Naive thymus-derived CD4-positive, alpha-beta T cell (primary cell): ENCODE results near the gene PDE9A. TPM values are rescaled to one million over a fixed set of nuclear protein-coding genes. Genes with fewer than 3 reads are reported as not detected.

Experiments used
- ATAC-seq: fragments of 150-1000 bp; cut with Tn5 transposase; 2 replicates; pipeline ENCODE4 v1.10.0; 2021; ENCODE audit warnings: mild to moderate bottlenecking, moderate library complexity
- CTCF ChIA-PET: fragments of 350-600 bp; sonication (Branson Sonifier 250); formaldehyde crosslinking; loops from one replicate; lab custom pipeline; 2021; ENCODE audit warnings: antibody characterized with exemption; lab: Charles Lee
- POLR2A ChIA-PET: fragments of 350-600 bp; sonication (Branson Sonifier 250); formaldehyde crosslinking; loops from one replicate; lab custom pipeline; 2021; ENCODE audit warnings: antibody characterized with exemption, inconsistent platforms; lab: Charles Lee
- DNase-seq, 9 donors: peaks; one replicate each; pipeline versions ENCODE4 v3.0.0 to v3.0.0-alpha.2; 2020 to 2022; ENCODE audit warnings: mixed read lengths in 1 of 9
- H3K27ac ChIP-seq: one replicate; pipeline ENCODE4 v1.7.0; 2013; ENCODE audit warnings: mild to moderate bottlenecking, low read depth, low read length, moderate library complexity
- H3K27me3 ChIP-seq, 2 donors: one replicate each; pipeline ENCODE4 v1.7.0; 2013; ENCODE audit warnings: low read length in 2 of 2, mild to moderate bottlenecking in 2 of 2, moderate library complexity in 2 of 2; ENCODE audit not compliant: control insufficient read depth in 2 of 2, insufficient read depth in 2 of 2
- H3K36me3 ChIP-seq, 3 experiments: 1 replicate in 2 of 3; 2 replicates in 1 of 3; pipeline ENCODE4 v1.7.0; 2013; ENCODE audit warnings: low read length in 3 of 3, mild to moderate bottlenecking in 3 of 3, moderate library complexity in 1 of 3; ENCODE audit not compliant: insufficient read depth in 3 of 3, control insufficient read depth in 2 of 3
- H3K4me1 ChIP-seq, 2 donors: one replicate each; pipeline ENCODE4 v1.7.0; 2013; ENCODE audit warnings: low read length in 2 of 2, mild to moderate bottlenecking in 2 of 2, moderate library complexity in 1 of 2; ENCODE audit not compliant: control insufficient read depth in 2 of 2, insufficient read depth in 2 of 2
- H3K4me3 ChIP-seq: 2 replicates; pipeline ENCODE4 v1.7.0; 2013; ENCODE audit warnings: mild to moderate bottlenecking, low read length
- H3K9me3 ChIP-seq, 3 experiments: 1 replicate in 2 of 3; 2 replicates in 1 of 3; pipeline ENCODE4 v1.7.0; 2013; ENCODE audit warnings: low read length in 3 of 3; ENCODE audit not compliant: control insufficient read depth in 2 of 3
- H3K27ac Mint-ChIP-seq, 9 donors: one replicate each; pipeline ENCODE4 v1.8.0; 2020 to 2022; ENCODE audit warnings: mixed read lengths in 9 of 9, mild to moderate bottlenecking in 8 of 9, moderate library complexity in 5 of 9, inconsistent platforms in 2 of 9
- H3K27me3 Mint-ChIP-seq, 5 donors: one replicate each; pipeline ENCODE4 v1.8.0; 2021 to 2022; ENCODE audit warnings: mixed read lengths in 5 of 5, mild to moderate bottlenecking in 1 of 5
- H3K36me3 Mint-ChIP-seq, 5 donors: one replicate each; pipeline ENCODE4 v1.8.0; 2020 to 2022; ENCODE audit warnings: mixed read lengths in 5 of 5, mild to moderate bottlenecking in 3 of 5, inconsistent platforms in 1 of 5
- H3K4me1 Mint-ChIP-seq, 7 donors: one replicate each; pipeline ENCODE4 v1.8.0; 2020 to 2022; ENCODE audit warnings: mixed read lengths in 7 of 7, mild to moderate bottlenecking in 3 of 7, inconsistent platforms in 1 of 7
- H3K4me3 Mint-ChIP-seq, 10 donors: one replicate each; pipeline ENCODE4 v1.8.0; 2020 to 2022; ENCODE audit warnings: mild to moderate bottlenecking in 10 of 10, mixed read lengths in 10 of 10, moderate library complexity in 6 of 10, inconsistent platforms in 2 of 10
- H3K9me3 Mint-ChIP-seq, 11 donors: one replicate each; pipeline ENCODE4 v1.8.0; 2020 to 2022; ENCODE audit warnings: mixed read lengths in 11 of 11, mild to moderate bottlenecking in 4 of 11, inconsistent platforms in 1 of 11, moderate library complexity in 1 of 11
- intact Hi-C, 2 donors: fragments of 100-400 bp; cut with micrococcal nuclease; formaldehyde crosslinking; loops; one replicate each; pipeline ENCODE4 v1.15.1; 2023
- polyA plus RNA-seq, 2 donors: library from polyadenylated mRNA; unstranded; fragments of 300-500 nt; fragmentation: Illumina TruSeq; gene quantifications; one replicate each; pipeline ENCODE4 v1.2.3, GENCODE V29; 2021
- total RNA-seq, 6 experiments: library from RNA in 5 of 6; stranded (reverse) in 5 of 6; gene quantifications; 1 replicate in 5 of 6; 2 replicates in 1 of 6; pipeline ENCODE4 v1.2.3 and lab custom pipeline; 2021 to 2026

The PDE9A gene
- total and polyA plus RNA-seq, 7 experiments from 2014 or later = 5.9 to 18.4 (median 14.7) TPM

DNA sequence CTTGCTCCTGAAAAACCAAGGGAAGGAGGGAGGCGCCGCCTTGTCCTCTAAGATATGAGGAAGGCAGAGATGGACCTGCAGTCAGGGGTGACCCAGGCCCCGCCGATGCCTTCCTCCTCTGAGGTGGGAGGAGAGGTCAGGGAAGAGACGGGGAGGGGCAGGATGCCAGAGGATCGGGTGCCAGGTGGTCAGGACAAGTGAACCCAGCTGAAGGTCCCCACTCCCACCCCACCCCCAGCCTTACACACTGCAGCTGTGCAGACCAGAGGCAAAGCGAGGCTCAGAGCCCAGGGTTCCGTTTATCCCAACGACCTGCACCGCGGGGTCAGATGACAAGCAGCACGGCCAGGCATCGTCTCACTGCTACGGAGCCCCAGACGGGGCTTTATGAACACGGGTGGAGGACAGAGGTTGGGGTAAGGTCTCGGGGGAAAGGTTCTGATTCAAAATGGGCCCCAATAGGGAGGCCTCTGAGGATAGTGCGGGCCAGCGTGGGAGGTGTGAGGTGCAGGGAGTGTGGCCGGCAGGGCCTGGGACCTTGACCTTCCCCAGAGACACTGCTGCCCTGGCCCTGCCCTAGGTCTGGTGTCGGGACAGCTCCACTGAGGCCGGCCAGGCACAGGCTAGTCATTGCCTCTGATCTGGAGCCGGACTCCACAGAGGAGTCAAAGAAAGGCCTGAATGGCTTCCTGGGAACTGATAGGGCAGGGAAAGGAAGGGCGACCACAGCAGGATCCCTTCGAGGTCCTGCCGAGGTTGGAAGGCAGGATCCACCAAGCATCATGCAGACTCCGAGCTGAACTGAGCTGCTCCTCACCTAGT lies 113.5 kb downstream of the PDE9A start:
- Histone ChIP-seq H3K27me3 (no peaks in the 10 kb centered on the region), H3K9me3 (no peaks in the 10 kb centered on the region), H3K4me3 (no peak overlapping the region), H3K4me1 (no peaks in the 10 kb centered on the region), H3K27ac (no peak overlapping the region), H3K36me3 (peaks cover 0 to 83% (median 4%) of the 10 kb centered on the region in 3 experiments)
- Mint-ChIP-seq H3K27ac (peak overlapping the region in 5 of 9 donors; percentile 8 to 81 (median 62)), H3K9me3 (no peaks in the 10 kb centered on the region), H3K4me3 (no peak overlapping the region), H3K4me1 (peaks cover 0 to 2% (median 0%) of the 10 kb centered on the region in 7 donors), H3K36me3 (peaks cover 9 to 57% (median 17%) of the 10 kb centered on the region in 5 donors), H3K27me3 (no peaks in the 10 kb centered on the region)
- ATAC-seq = no peak
- intact Hi-C loops = no loop called here
- ChIA-PET CTCF (no interaction called here), POLR2A (no interaction called here)
- no peak for DNase-seq

DNA sequence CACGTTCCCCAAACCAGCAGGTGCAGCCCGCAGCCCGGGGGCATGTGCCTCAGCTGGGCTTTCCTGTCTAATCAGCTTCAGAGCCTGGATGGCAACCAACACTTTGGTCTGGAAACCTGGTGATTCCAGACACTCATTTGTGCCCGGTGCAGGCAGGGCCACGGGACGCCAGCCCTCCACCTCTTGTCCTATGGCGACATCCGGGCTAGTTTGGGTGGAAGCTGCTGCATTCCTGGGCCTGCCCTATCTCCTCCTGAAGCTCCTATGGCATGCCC lies 114.1 kb downstream of the PDE9A start:
- Histone ChIP-seq H3K4me3 (no peak overlapping the region), H3K9me3 (no peaks in the 10 kb centered on the region), H3K27ac (no peak overlapping the region), H3K4me1 (no peaks in the 10 kb centered on the region), H3K27me3 (no peaks in the 10 kb centered on the region), H3K36me3 (peaks cover 0 to 83% (median 4%) of the 10 kb centered on the region in 3 experiments)
- H3K4me1 Mint-ChIP-seq = peaks cover 0 to 2% (median 0%) of the 10 kb centered on the region in 7 donors
- POLR2A ChIA-PET = no interaction called here
- no peak overlapping the region for H3K27ac Mint-ChIP-seq
- no peaks in the 10 kb centered on the region for H3K9me3 Mint-ChIP-seq
- ATAC-seq (no peak), DNase-seq (no peak)
- intact Hi-C loops = no loop called here
- H3K4me3 Mint-ChIP-seq = no peak overlapping the region
- H3K36me3 Mint-ChIP-seq = peaks cover 12 to 55% (median 19%) of the 10 kb centered on the region in 5 donors
- CTCF ChIA-PET = no interaction called here
- no peaks in the 10 kb centered on the region for H3K27me3 Mint-ChIP-seq

DNA sequence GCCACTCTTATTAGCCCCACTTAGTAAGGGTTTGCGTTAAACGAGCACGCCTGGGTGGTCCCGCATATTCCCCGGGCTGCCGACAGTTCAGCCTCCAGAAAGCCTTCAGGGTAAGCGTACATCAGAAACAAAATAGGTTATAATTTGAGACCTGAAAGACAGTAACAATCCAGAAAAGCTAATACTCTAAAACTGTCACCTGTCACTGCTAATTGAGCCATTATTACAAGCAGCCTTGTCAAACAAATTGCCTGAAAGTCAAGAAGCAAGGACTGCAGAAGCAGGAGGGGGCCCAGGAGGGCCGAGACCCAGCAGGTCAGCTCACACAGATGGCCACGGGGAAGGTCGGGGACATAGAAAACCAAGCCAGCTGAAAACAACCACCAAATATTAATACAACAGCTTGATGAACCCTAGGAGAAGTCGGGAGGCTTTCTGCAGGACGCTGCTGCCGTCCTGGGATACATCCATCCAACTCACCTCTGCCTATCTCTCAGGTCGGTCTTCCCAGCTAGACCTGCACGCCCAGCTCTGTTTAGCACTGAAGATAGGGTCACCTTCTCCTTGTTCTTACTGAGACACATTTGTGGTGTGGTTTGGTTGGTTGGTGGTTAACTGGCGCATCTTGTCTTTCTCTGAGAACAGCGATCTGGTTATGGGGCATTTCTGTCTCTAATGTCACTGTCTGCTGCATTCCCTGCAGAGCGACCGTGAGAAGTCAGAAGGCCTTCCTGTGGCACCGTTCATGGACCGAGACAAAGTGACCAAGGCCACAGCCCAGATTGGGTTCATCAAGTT lies 115.1 kb downstream of the PDE9A start:
- intact Hi-C loops = no loop called here
- no peak for ATAC-seq
- no peaks in the 10 kb centered on the region for H3K9me3 ChIP-seq
- no peak overlapping the region for H3K4me3 Mint-ChIP-seq
- H3K4me3 ChIP-seq = no peak overlapping the region
- ChIA-PET CTCF (no interaction called here), POLR2A (no interaction called here)
- no peaks in the 10 kb centered on the region for H3K27me3 ChIP-seq
- peaks cover 0 to 78% (median 0%) of the 10 kb centered on the region in 3 experiments for H3K36me3 ChIP-seq
- peaks cover 0 to 2% (median 0%) of the 10 kb centered on the region in 7 donors for H3K4me1 Mint-ChIP-seq
- H3K36me3 Mint-ChIP-seq = peaks cover 12 to 52% (median 18%) of the 10 kb centered on the region in 5 donors
- H3K9me3 Mint-ChIP-seq = no peaks in the 10 kb centered on the region
- H3K27me3 Mint-ChIP-seq = no peaks in the 10 kb centered on the region
- no peaks in the 10 kb centered on the region for H3K4me1 ChIP-seq
- DNase-seq = no peak
- no peak overlapping the region for H3K27ac ChIP-seq
- peak overlapping the region in 7 of 9 donors; percentile 16 to 76 (median 59) for H3K27ac Mint-ChIP-seq

DNA sequence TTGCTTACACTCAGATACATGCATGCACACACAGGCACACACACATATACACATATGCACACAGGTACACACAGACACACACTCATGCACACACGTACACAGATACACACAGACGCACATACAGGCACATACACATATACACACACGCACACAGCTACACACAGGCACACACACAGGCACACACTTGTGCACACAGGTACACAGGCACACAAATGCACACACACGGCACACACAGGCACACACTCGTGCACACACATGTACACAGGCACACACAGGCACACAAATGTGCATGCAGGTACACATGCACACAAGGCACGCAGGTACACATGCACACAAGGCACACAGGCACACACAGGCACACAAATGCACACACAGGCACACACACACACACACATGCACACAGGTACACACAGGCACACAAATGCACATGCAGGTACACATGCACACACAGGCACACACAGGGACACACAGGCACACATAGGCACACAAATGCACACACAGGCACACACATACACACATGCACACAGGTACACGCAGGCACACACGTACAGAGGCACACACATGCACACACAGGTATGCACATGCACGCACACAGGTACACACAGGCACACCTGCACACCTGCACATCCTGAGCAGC lies 115.9 kb downstream of the PDE9A start:
- Mint-ChIP-seq H3K27ac (peak overlapping the region in 6 of 9 donors; percentile 16 to 75 (median 51)), H3K27me3 (no peaks in the 10 kb centered on the region), H3K9me3 (no peaks in the 10 kb centered on the region), H3K4me1 (peaks cover 0 to 2% (median 0%) of the 10 kb centered on the region in 7 donors), H3K4me3 (no peak overlapping the region), H3K36me3 (peaks cover 12 to 48% (median 16%) of the 10 kb centered on the region in 5 donors)
- intact Hi-C loops = no loop called here
- no peak for DNase-seq
- CTCF ChIA-PET = no interaction called here
- H3K27me3 ChIP-seq = no peaks in the 10 kb centered on the region
- POLR2A ChIA-PET = no interaction called here
- no peaks in the 10 kb centered on the region for H3K4me1 ChIP-seq
- H3K36me3 ChIP-seq = peaks cover 0 to 71% (median 0%) of the 10 kb centered on the region in 3 experiments
- no peak overlapping the region for H3K4me3 ChIP-seq
- no peaks in the 10 kb centered on the region for H3K9me3 ChIP-seq
- no peak overlapping the region for H3K27ac ChIP-seq
- no peak for ATAC-seq

DNA sequence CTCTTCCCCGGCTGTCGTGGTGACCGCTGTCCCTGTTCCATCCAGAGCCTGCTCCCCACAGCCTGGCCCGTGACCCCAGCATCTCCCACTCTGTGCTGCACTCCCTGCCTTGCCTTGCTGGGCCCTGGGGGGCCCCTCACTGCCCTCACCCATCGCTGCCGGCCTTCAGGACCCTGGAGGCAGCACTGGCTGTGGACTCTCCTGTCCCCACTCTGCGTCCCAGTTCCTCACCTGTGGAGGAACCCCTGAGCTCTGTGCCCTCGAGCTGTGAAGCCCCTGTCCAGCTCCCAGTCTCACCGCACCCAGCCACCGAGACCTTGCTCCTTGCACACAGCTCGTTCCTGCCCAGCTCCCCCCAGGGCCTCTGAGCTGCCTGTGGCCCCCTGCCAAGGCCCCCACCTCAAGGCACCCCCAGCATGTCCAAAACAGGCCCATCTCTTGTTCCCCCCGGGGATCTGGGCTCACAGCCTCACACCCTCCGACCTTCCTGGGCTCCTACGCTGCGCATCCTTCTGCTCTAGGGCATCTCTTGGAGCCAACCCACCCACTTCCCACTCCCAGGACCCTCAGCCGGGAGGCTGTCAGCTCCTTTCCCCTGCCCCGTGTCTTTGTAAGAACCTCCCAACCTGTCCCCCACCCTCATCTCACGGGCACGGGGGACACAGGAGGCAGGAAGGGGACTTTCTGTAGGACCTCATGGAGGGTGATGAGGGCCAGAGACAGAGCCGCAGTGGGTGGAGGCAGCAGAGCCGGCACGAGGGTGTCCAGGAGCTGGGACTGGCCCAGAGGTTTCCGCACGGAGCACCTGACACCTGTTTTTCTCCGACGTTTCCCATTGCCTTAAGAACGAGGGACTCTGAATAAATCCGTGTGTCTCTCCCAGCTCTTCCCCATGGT lies 116.6 kb downstream of the PDE9A start:
- H3K9me3 ChIP-seq = no peaks in the 10 kb centered on the region
- Mint-ChIP-seq H3K27ac (no peak overlapping the region), H3K9me3 (no peaks in the 10 kb centered on the region), H3K36me3 (peaks cover 12 to 49% (median 17%) of the 10 kb centered on the region in 5 donors), H3K4me1 (peaks cover 0 to 2% (median 0%) of the 10 kb centered on the region in 7 donors), H3K27me3 (no peaks in the 10 kb centered on the region), H3K4me3 (no peak overlapping the region)
- no peak for DNase-seq
- ChIA-PET POLR2A (interaction anchor here (0.9 to 1.1 kb wide), 3 partner anchors 10 to 19 kb away, joined by 3 read pairs; no protein-coding TSS in a partner anchor), CTCF (no interaction called here)
- peak; percentile 16 for ATAC-seq
- no peak overlapping the region for H3K4me3 ChIP-seq
- no peaks in the 10 kb centered on the region for H3K27me3 ChIP-seq
- intact Hi-C loops = no loop called here
- H3K36me3 ChIP-seq = peaks cover 0 to 70% (median 0%) of the 10 kb centered on the region in 3 experiments
- H3K4me1 ChIP-seq = no peaks in the 10 kb centered on the region
- H3K27ac ChIP-seq = no peak overlapping the region
